ENCODE results near the gene HIPK2.

HIPK2 gene

GRCh38 chr7:139680676-139681462, 96.9 kb downstream of the HIPK2 start:
- DNase-seq, result no peak

GRCh38 chr7:139679731-139680594, 97.8 kb downstream of the HIPK2 start:
- Histone ChIP-seq H3K4me3 (ENCODE audit: low read depth in 1 of 2, low read length in 2 of 2) (no peak overlapping the region), H3K79me2 (ENCODE audit: insufficient read depth, low read length) (no peaks in the 10 kb centered on the region), H3K9me3 (ENCODE audit: insufficient read depth, low read length, severe bottlenecking) (no peaks in the 10 kb centered on the region), H2AFZ (ENCODE audit: low read depth, low read length) (no peak overlapping the region), H3K27me3 (ENCODE audit: insufficient read depth, low read length, poor library complexity) (no peaks in the 10 kb centered on the region), H3K4me1 (ENCODE audit: insufficient read depth, low read length) (no peaks in the 10 kb centered on the region), H3K9ac (ENCODE audit: low read depth, low read length) (no peak overlapping the region), H3K27ac (ENCODE audit: low read length) (no peak overlapping the region), H4K20me1 (ENCODE audit: insufficient read depth, low read length) (no peaks in the 10 kb centered on the region), H3K4me2 (ENCODE audit: insufficient read depth, low read length) (no peak overlapping the region), H3K36me3 (ENCODE audit: insufficient read depth, low read length) (no peaks in the 10 kb centered on the region)
- no peak for ATAC-seq (ENCODE audit: insufficient read depth, low read depth)
- no peak for TF ChIP-seq CTCF (IDR thresholded peaks at IDR 0.05; ENCODE audit: borderline replicate concordance, extremely low read depth, low read length, poor library complexity, severe bottlenecking)
- TF ChIP-seq EZH2 (IDR thresholded peaks at IDR 0.05; ENCODE audit: borderline replicate concordance, low read depth, low read length, severe bottlenecking), result no peak
- no peak for DNase-seq

More at GRCh38 chr7:139680676-139681462, 96.9 kb downstream of the HIPK2 start:
- H3K9ac ChIP-seq (ENCODE audit: low read depth, low read length), result no peak overlapping the region
- H3K9me3 ChIP-seq (ENCODE audit: insufficient read depth, low read length, severe bottlenecking), result peaks cover 6% of the 10 kb centered on the region
- H3K79me2 ChIP-seq (ENCODE audit: insufficient read depth, low read length), result no peaks in the 10 kb centered on the region
- H3K4me1 ChIP-seq (ENCODE audit: insufficient read depth, low read length), result no peaks in the 10 kb centered on the region
- ATAC-seq (ENCODE audit: insufficient read depth, low read depth), result no peak
- H3K4me3 ChIP-seq (ENCODE audit: low read depth in 1 of 2, low read length in 2 of 2), result no peak overlapping the region
- H3K27ac ChIP-seq (ENCODE audit: low read length), result no peak overlapping the region
- no peaks in the 10 kb centered on the region for H3K36me3 ChIP-seq (ENCODE audit: insufficient read depth, low read length)
- H3K4me2 ChIP-seq (ENCODE audit: insufficient read depth, low read length), result no peak overlapping the region
- no peaks in the 10 kb centered on the region for H3K27me3 ChIP-seq (ENCODE audit: insufficient read depth, low read length, poor library complexity)
- TF ChIP-seq EZH2 (IDR thresholded peaks at IDR 0.05; ENCODE audit: borderline replicate concordance, low read depth, low read length, severe bottlenecking) (no peak), CTCF (IDR thresholded peaks at IDR 0.05; ENCODE audit: borderline replicate concordance, extremely low read depth, low read length, poor library complexity, severe bottlenecking) (no peak)
- H2AFZ ChIP-seq (ENCODE audit: low read depth, low read length), result no peak overlapping the region
- H4K20me1 ChIP-seq (ENCODE audit: insufficient read depth, low read length), result no peaks in the 10 kb centered on the region

- H3K79me2 ChIP-seq (ENCODE audit: insufficient read depth, low read length), result no peaks in the 10 kb centered on the region
- TF ChIP-seq CTCF (IDR thresholded peaks at IDR 0.05; ENCODE audit: borderline replicate concordance, extremely low read depth, low read length, poor library complexity, severe bottlenecking) (no peak), EZH2 (IDR thresholded peaks at IDR 0.05; ENCODE audit: borderline replicate concordance, low read depth, low read length, severe bottlenecking) (no peak)
- no peak overlapping the region for H3K4me2 ChIP-seq (ENCODE audit: insufficient read depth, low read length)
- H2AFZ ChIP-seq (ENCODE audit: low read depth, low read length), result no peak overlapping the region
- H3K9ac ChIP-seq (ENCODE audit: low read depth, low read length), result no peak overlapping the region
- H4K20me1 ChIP-seq (ENCODE audit: insufficient read depth, low read length), result no peaks in the 10 kb centered on the region
- no peaks in the 10 kb centered on the region for H3K4me1 ChIP-seq (ENCODE audit: insufficient read depth, low read length)
- H3K27me3 ChIP-seq (ENCODE audit: insufficient read depth, low read length, poor library complexity), result no peaks in the 10 kb centered on the region
- H3K4me3 ChIP-seq (ENCODE audit: low read depth in 1 of 2, low read length in 2 of 2), result no peak overlapping the region
- ATAC-seq (ENCODE audit: insufficient read depth, low read depth) (no peak), DNase-seq (no peak)
- H3K9me3 ChIP-seq (ENCODE audit: insufficient read depth, low read length, severe bottlenecking), result no peaks in the 10 kb centered on the region
- H3K27ac ChIP-seq (ENCODE audit: low read length), result no peak overlapping the region
- no peaks in the 10 kb centered on the region for H3K36me3 ChIP-seq (ENCODE audit: insufficient read depth, low read length)
Observed at GRCh38 chr7:139676390-139676789, 101.4 kb downstream of the HIPK2 start.

All from DND-41 (cell line).